Caco-2 (cell line): ENCODE measurements around the gene TMED4. TPM values are rescaled to one million over a fixed set of nuclear protein-coding genes. Genes with fewer than 3 reads are reported as not detected.

Experiments
- BruUV-seq: library from RNA; stranded (reverse); fragments of 400-500 nt; replicated peaks from 2 replicates; lab custom pipeline; 2021; lab: Mats Ljungman, UMichigan
- CTCF ChIA-PET: fragments of 300-600 bp; sonication (Branson Sonifier 250); formaldehyde crosslinking; loops from one replicate; lab custom pipeline; 2022; ENCODE audit warnings: antibody characterized with exemption; lab: Charles Lee
- POLR2A ChIA-PET: fragments of 300-600 bp; sonication (Branson Sonifier 250); formaldehyde crosslinking; loops from one replicate; lab custom pipeline; 2022; ENCODE audit warnings: antibody characterized with exemption; lab: Charles Lee
- DNase-seq, 2 experiments: peaks; one replicate each; pipeline versions ENCODE4 v3.0.0 to v3.0.0-alpha.2; 2020 to 2022
- H3K27me3 ChIP-seq: replicated peaks from 2 replicates; pipeline ENCODE4 v1.6.0; 2011; ENCODE audit warnings: low read length; ENCODE audit not compliant: control insufficient read depth, insufficient read depth
- H3K36me3 ChIP-seq: 2 replicates; pipeline ENCODE4 v1.5.1; 2011; ENCODE audit warnings: low read length; ENCODE audit not compliant: control insufficient read depth, insufficient read depth
- H3K4me1 ChIP-seq: fragments of 250-450 bp; sonication (Bioruptor Pico); 2 replicates; pipeline ENCODE4 v1.5.1; 2020; ENCODE audit warnings: mild to moderate bottlenecking
- H3K4me3 ChIP-seq: 2 replicates; pipeline ENCODE4 v1.5.1; 2011; ENCODE audit warnings: low read depth, mild to moderate bottlenecking, control low read depth, low read length
- H3K9me3 ChIP-seq: fragments of 250-450 bp; sonication (Bioruptor Pico); 2 replicates; pipeline ENCODE4 v1.5.1; 2020; ENCODE audit warnings: mild to moderate bottlenecking, moderate library complexity
- H3K27ac Mint-ChIP-seq: one replicate; pipeline ENCODE4 v1.8.0; 2022; ENCODE audit warnings: mixed read lengths; ENCODE audit not compliant: unreplicated experiment
- H3K27me3 Mint-ChIP-seq: one replicate; pipeline ENCODE4 v1.8.0; 2022; ENCODE audit warnings: mixed read lengths; ENCODE audit not compliant: insufficient read depth, unreplicated experiment
- H3K36me3 Mint-ChIP-seq: one replicate; pipeline ENCODE4 v1.8.0; 2022; ENCODE audit warnings: mild to moderate bottlenecking, mixed read lengths; ENCODE audit not compliant: insufficient read depth, unreplicated experiment
- H3K4me1 Mint-ChIP-seq: one replicate; pipeline ENCODE4 v1.8.0; 2022; ENCODE audit warnings: low read depth, mixed read lengths; ENCODE audit not compliant: unreplicated experiment
- H3K4me3 Mint-ChIP-seq: one replicate; pipeline ENCODE4 v1.8.0; 2022; ENCODE audit warnings: mild to moderate bottlenecking, moderate library complexity, mixed read lengths; ENCODE audit not compliant: unreplicated experiment
- H3K9me3 Mint-ChIP-seq: one replicate; pipeline ENCODE4 v1.8.0; 2022; ENCODE audit warnings: mixed read lengths; ENCODE audit not compliant: unreplicated experiment
- CTCF ChIP-seq, 2 experiments: fragments of 200-600 bp in 1 of 2; IDR thresholded peaks; 1 replicate in 1 of 2; 2 replicates in 1 of 2; pipeline versions ENCODE4 v1.5.1 to v1.8.0; 2011 to 2022; ENCODE audit warnings: antibody characterized with exemption in 1 of 2, control low read depth in 1 of 2, inconsistent platforms in 1 of 2, low read depth in 1 of 2, low read length in 1 of 2, mild to moderate bottlenecking in 1 of 2, moderate library complexity in 1 of 2; ENCODE audit not compliant: insufficient read depth in 1 of 2, severe bottlenecking in 1 of 2, unreplicated experiment in 1 of 2
- intact Hi-C: fragments of 100-400 bp; cut with micrococcal nuclease; formaldehyde crosslinking; loops from one replicate; pipeline ENCODE4 v1.10.0; 2022; ENCODE audit not compliant: unreplicated experiment
- total RNA-seq: library from RNA; stranded (reverse); gene quantifications from 2 replicates; pipeline ENCODE4 v1.2.3, GENCODE V29; 2022

TMED4 gene
- total RNA-seq, 1 experiment from 2014 or later: 96.6 TPM

DNA sequence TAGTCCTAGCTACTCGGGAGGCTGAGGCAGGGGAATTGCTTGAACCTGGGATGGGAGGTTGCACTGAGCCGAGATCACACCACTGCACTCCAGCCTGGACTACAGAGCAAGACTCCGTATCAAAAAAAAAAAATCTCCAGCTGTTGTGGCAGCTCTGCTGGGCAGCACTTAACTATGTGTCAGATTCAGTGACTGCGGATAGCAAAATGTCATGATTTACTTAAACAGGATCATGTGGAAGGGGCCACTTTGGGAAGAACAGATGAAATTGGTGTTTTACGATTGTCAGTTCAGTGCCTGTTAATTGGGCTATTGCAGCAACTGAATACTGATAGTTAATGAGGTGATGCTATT is 39.7 kb upstream of the TMED4 start:
- no peaks in the 10 kb centered on the region; the same call in none of the 2 replicates for H3K36me3 ChIP-seq
- no TSS peak for BruUV-seq
- TF ChIP-seq CTCF (IDR thresholded peaks at IDR 0.05; ENCODE audit: insufficient read depth in 1 of 2, low read depth in 1 of 2, low read length in 1 of 2, severe bottlenecking in 1 of 2, unreplicated experiment in 1 of 2): no peak
- ChIA-PET POLR2A (no interaction called here), CTCF (no interaction called here)
- H3K9me3 ChIP-seq: no peaks in the 10 kb centered on the region
- Mint-ChIP-seq H3K36me3 (peaks cover 34% of the 10 kb centered on the region), H3K4me1 (peaks cover 37% of the 10 kb centered on the region), H3K4me3 (no peak overlapping the region), H3K9me3 (no peaks in the 10 kb centered on the region), H3K27ac (no peak overlapping the region), H3K27me3 (no peaks in the 10 kb centered on the region)
- H3K4me1 ChIP-seq: peaks cover 46% of the 10 kb centered on the region
- no peaks in the 10 kb centered on the region for H3K27me3 ChIP-seq
- intact Hi-C loops: no loop called here
- DNase-seq: no peak
- H3K4me3 ChIP-seq: no peak overlapping the region

DNA sequence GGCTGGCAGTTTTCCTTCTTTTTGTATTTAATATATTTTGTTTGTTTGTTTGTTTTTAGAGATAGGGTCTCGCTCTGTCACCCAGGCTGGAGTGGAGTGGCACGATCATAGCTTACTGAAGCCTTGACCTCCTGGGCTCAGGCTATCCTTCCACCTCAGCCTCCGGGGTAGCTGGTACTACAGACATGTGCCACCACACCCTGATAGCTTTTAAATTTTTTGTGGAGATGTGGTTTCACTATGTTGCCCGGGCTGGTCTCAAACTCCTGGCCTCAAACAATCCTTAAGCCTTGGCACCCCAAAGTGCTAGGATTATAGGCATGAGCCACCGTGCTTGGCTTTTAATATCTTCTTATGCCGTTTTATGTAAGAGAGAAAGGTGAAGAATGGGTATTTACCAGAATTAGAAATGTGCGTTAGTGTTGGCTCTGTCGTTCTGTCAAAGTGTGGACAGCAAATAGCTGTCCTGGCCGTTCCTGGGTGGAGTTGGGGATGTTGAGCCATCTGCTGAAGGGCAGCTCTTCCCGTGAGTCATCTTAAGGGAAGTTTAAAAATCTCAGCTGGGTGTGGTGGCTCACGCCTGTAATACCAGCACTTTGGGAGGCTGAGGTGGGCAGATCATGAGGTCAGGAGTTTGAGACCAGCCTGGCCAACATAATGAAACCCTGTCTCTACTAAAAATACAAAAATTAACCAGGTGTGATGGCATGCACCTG is 39.2 kb upstream of the TMED4 start:
- H3K27me3 Mint-ChIP-seq: no peaks in the 10 kb centered on the region
- no TSS peak for BruUV-seq
- H3K4me1 Mint-ChIP-seq: peaks cover 37% of the 10 kb centered on the region
- CTCF ChIA-PET: interaction anchor here (0.6 kb wide), 2 partner anchors 10 to 379 kb away, joined by 4 read pairs; partner anchors contain the start of gene CCM2
- no peak overlapping the region for H3K4me3 Mint-ChIP-seq
- DNase-seq: no peak
- no peak for TF ChIP-seq CTCF (IDR thresholded peaks at IDR 0.05; ENCODE audit: insufficient read depth in 1 of 2, low read depth in 1 of 2, low read length in 1 of 2, severe bottlenecking in 1 of 2, unreplicated experiment in 1 of 2)
- H3K27ac Mint-ChIP-seq: no peak overlapping the region
- no peaks in the 10 kb centered on the region for H3K9me3 ChIP-seq
- H3K4me3 ChIP-seq: no peak overlapping the region
- POLR2A ChIA-PET: no interaction called here
- H3K4me1 ChIP-seq: peaks cover 48% of the 10 kb centered on the region
- peaks cover 29% of the 10 kb centered on the region for H3K36me3 Mint-ChIP-seq
- H3K9me3 Mint-ChIP-seq: no peaks in the 10 kb centered on the region
- intact Hi-C loops: no loop called here
- H3K36me3 ChIP-seq: no peaks in the 10 kb centered on the region; the same call in 1 of the 2 replicates
- no peaks in the 10 kb centered on the region for H3K27me3 ChIP-seq

GRCh38 chr7:44618753-44619152 is 36.7 kb upstream of the TMED4 start:
- peak; percentile 88 to 89 for DNase-seq
- intact Hi-C loops: loop anchor here (1.0 kb wide), 2 partner anchors 11 to 16 kb away; no protein-coding TSS in a partner anchor
- peak overlapping the region; percentile 67 for H3K4me3 Mint-ChIP-seq
- Histone ChIP-seq H3K27me3 (no peaks in the 10 kb centered on the region), H3K36me3 (no peaks in the 10 kb centered on the region), H3K9me3 (no peaks in the 10 kb centered on the region), H3K4me1 (peaks cover 68% of the 10 kb centered on the region), H3K4me3 (no peak overlapping the region)
- no TSS peak for BruUV-seq
- H3K36me3 Mint-ChIP-seq: peaks cover 25% of the 10 kb centered on the region
- peak overlapping the region; percentile 92 for H3K27ac Mint-ChIP-seq
- POLR2A ChIA-PET: interaction anchor here (0.6 to 1.7 kb wide), 3 partner anchors 12 to 381 kb away, joined by 5 to 14 read pairs (median 6); partner anchors contain the start of gene OGDH
- CTCF ChIA-PET: interaction anchor here (0.6 kb wide), 1 partner anchor 13 kb away, joined by 5 read pairs; no protein-coding TSS in a partner anchor
- no peaks in the 10 kb centered on the region for H3K9me3 Mint-ChIP-seq
- no peaks in the 10 kb centered on the region for H3K27me3 Mint-ChIP-seq
- TF ChIP-seq CTCF (IDR thresholded peaks at IDR 0.05; ENCODE audit: insufficient read depth in 1 of 2, low read depth in 1 of 2, low read length in 1 of 2, severe bottlenecking in 1 of 2, unreplicated experiment in 1 of 2): no peak
- H3K4me1 Mint-ChIP-seq: peaks cover 53% of the 10 kb centered on the region
